GM12865 (cell line): ENCODE results near the gene PSMG3.

Experiments used
- DNase-seq: peaks from one replicate; pipeline ENCODE4 v3.0.0; 2010; ENCODE audit warnings: low read depth
- H3K4me3 ChIP-seq: 2 replicates; pipeline ENCODE4 v1.5.1; 2011; ENCODE audit warnings: mild to moderate bottlenecking, low read depth, low read length, control low read depth
- TF ChIP-seq, protein P1 (sequence below): IDR thresholded peaks from 2 replicates; pipeline ENCODE4 v1.5.1; 2011; ENCODE audit warnings: low read length, control low read depth, low read depth, inconsistent platforms; ENCODE audit not compliant: insufficient read depth; ENCODE audit errors: missing control alignments

PSMG3 gene

DNA sequence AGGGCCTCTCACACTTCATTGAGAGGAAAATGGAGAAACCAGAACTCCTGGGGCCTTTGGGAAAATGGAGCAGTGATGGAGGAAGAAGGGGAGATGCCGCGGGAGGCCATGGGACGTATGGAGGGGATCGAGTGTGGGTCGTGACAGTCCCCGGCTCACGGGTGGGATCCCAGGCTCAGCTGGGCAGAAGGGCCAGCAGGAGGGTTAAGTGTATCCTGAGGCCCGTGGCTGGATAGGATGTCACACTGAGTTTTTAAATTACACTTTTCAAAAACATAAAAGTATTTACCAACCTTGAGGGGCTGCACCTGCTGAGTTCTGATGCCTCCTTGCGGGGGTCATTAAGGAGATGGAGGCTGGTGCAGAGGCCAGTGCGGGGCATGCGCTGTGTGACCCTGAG is 28.0 kb upstream of the PSMG3 start:
- DNase-seq = no peak
- TF ChIP-seq, protein P1, sequence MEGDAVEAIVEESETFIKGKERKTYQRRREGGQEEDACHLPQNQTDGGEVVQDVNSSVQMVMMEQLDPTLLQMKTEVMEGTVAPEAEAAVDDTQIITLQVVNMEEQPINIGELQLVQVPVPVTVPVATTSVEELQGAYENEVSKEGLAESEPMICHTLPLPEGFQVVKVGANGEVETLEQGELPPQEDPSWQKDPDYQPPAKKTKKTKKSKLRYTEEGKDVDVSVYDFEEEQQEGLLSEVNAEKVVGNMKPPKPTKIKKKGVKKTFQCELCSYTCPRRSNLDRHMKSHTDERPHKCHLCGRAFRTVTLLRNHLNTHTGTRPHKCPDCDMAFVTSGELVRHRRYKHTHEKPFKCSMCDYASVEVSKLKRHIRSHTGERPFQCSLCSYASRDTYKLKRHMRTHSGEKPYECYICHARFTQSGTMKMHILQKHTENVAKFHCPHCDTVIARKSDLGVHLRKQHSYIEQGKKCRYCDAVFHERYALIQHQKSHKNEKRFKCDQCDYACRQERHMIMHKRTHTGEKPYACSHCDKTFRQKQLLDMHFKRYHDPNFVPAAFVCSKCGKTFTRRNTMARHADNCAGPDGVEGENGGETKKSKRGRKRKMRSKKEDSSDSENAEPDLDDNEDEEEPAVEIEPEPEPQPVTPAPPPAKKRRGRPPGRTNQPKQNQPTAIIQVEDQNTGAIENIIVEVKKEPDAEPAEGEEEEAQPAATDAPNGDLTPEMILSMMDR = no peak
- no peak overlapping the region for H3K4me3 ChIP-seq

DNA sequence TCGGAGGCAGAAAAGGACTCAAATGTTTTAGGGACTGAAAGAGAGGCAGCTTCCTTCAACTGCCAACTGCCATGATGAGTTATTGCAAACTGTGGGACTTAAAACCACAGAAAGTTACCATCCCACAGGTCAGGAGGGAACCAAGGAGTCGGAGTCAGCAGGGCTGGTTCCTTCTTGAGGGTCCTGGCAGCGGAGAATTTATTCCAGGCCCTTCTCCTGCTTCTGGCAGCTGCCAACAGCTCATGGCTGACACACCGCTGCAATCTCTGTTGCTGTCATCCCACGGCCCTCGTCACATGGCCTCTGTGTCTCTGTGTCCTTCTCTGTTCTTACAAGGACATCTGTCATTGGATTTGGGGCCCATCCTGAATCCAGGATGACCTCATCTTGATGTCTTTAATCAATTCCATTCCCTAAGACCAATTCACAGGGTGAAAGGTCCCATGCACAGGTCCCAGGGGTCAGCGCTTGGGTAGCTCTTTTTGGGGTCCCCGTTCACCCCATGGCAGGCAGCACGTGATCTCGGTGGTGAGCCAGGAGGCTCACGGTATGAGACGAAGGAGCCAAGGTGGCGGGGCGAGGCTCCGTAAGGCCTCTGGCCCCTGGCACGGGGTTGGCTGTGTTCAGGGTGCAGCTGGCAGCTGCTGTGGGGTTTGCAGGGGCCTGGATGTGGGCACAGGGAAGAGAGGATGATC is 27.4 kb upstream of the PSMG3 start:
- no peak overlapping the region for H3K4me3 ChIP-seq
- TF ChIP-seq, protein P1 = no peak
- DNase-seq = no peak

DNA sequence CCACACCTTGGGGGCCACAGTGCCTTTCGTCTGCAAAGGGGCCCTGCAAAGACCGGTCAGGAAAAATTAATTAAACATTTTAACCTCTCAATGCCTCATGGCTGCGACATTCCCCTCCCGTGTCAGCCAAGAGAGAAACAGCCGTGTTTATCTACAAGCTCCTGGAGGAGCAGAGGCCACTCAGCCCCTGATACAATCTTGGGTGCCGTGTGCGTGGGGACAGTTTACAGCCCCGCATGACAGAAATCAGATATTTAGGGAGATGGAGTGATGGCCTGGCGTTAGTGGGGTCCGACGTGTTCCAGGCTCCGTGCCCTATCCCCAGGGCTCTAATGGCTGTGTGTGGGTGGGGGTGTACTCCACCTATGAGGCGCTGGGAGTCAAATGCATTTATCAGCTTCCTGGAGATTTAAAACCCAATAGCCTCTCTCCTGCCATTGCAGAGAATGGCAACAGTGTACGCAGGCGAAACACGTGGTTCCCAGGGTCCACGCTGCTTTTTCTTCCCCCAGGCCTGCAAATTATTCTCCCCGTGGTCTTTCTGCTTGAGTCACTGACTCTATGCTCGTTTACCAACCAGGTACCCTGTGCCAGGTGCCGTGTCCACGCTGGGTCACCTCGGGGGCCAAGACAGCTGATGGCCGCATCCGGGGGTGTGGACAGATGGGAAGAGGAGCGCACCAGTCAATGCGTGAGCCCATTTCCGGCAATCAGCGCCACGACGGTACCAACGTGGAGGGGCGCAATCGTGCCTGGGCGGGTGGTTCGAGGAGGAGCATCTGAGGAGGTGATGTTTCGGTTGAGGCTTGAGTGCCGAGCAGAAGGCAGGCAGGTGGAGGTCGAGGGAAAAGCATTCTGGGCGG is 26.6 kb upstream of the PSMG3 start:
- no peak for DNase-seq
- TF ChIP-seq, protein P1 = no peak
- no peak overlapping the region for H3K4me3 ChIP-seq

DNA sequence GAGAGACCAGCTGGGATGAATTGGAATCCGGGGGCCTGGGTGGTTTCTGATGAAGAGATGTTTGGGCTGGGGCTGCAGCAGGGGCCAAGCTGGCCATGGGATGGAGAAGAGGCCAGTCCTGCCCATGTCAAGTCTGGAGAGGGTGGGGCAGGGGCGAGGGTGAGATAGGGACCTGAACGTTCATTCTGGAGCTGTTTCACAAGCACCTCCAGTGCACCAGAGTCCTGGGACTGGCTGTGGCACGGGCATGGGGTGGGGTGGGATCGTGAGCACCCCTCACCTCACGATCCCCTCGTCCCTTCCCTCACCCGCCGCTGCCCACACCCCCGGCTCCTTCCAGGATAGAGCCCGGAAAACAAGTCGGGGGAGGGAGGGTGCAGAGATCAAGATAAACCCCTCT is 25.8 kb upstream of the PSMG3 start:
- DNase-seq = no peak
- TF ChIP-seq, protein P1 = no peak
- H3K4me3 ChIP-seq = no peak overlapping the region

DNA sequence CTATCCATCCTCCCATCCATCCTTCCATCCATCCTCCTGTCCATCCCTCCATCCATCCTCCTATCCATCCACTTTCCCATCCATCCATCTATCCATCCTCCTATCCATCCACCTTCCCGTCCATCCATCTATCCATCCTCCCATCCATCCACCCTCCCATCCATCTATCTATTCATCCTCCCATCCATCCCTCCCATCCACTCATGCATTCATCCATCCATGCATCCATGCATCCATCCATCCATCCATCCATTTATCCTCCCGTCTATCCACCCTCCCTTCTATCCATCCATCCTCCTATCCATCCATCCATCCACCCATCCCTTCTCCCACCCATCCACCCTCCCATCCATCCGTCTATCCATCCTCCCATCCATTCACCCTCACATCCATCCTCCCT is 25.2 kb upstream of the PSMG3 start:
- DNase-seq = no peak
- TF ChIP-seq, protein P1 = no peak
- no peak overlapping the region for H3K4me3 ChIP-seq

DNA sequence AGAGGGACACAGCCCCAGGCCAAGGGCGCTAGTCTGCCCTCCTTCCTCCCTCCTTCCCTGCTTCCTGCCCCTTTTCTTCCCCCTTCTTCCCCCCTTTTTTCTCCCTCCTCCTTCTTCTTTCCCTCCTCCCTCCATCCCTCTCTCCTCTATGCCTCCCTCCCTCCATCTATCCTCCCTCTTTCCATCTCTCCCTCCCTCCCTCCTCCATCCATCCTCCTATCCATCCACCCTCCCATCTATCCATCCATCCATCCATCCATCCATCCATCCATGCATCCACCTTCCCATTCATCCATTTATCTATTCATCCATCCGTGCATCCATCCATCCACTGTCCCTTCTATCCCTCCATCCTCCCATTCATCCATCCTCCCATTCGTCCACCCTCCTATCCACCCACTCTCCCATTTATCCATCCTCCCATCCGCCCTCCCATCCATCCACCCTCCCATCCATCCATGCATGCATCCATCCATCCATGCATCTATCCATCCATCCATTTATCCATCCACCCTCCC is 24.1 kb upstream of the PSMG3 start:
- TF ChIP-seq, protein P1 = no peak
- H3K4me3 ChIP-seq = no peak overlapping the region
- DNase-seq = no peak
